Fibroblast of lung (primary cell): Measurements from ENCODE around the gene TIAM2. TPM values are rescaled to one million over a fixed set of nuclear protein-coding genes. Genes with fewer than 3 reads are reported as not detected.

Experiments used
- DNase-seq, 2 donors: peaks; one replicate each; pipeline versions ENCODE4 v3.0.0 to v3.0.0-alpha.2; 2010; ENCODE audit warnings: low read depth in 2 of 2
- H2AFZ ChIP-seq: 2 replicates; pipeline ENCODE4 v1.5.1; 2012; ENCODE audit warnings: low read length, control low read depth, inconsistent platforms
- H3K27ac ChIP-seq: 2 replicates; pipeline ENCODE4 v1.5.1; 2011; ENCODE audit warnings: low read length, control low read depth; ENCODE audit not compliant: insufficient read depth
- H3K27me3 ChIP-seq: 2 replicates; pipeline ENCODE4 v1.5.1; 2011; ENCODE audit warnings: mild to moderate bottlenecking, low read length; ENCODE audit not compliant: control insufficient read depth, insufficient read depth
- H3K36me3 ChIP-seq: 2 replicates; pipeline ENCODE4 v1.5.1; 2011; ENCODE audit warnings: low read length; ENCODE audit not compliant: control insufficient read depth, insufficient read depth
- H3K4me1 ChIP-seq: 2 replicates; pipeline ENCODE4 v1.5.1; 2011; ENCODE audit warnings: low read length; ENCODE audit not compliant: control insufficient read depth, insufficient read depth; ENCODE audit errors: extremely low read depth
- H3K4me2 ChIP-seq: 2 replicates; pipeline ENCODE4 v1.5.1; 2011; ENCODE audit warnings: low read length, control low read depth; ENCODE audit not compliant: insufficient read depth; ENCODE audit errors: extremely low read depth
- H3K4me3 ChIP-seq, 4 experiments: fragments of 200-600 bp in 1 of 4; sonication (generic) in 1 of 4; replicated peaks in 1 of 4; 2 replicates each; pipeline ENCODE4 v1.5.1; 2011 to 2016; ENCODE audit warnings: low read length in 4 of 4, low read depth in 3 of 4, mild to moderate bottlenecking in 3 of 4, control low read depth in 2 of 4, inconsistent platforms in 1 of 4, mixed read lengths in 1 of 4; ENCODE audit not compliant: insufficient read depth in 1 of 4; ENCODE audit errors: control extremely low read depth in 1 of 4
- H3K79me2 ChIP-seq: 2 replicates; pipeline ENCODE4 v1.5.1; 2012; ENCODE audit warnings: mild to moderate bottlenecking, low read length, inconsistent platforms; ENCODE audit not compliant: control insufficient read depth, insufficient read depth
- H3K9ac ChIP-seq: 2 replicates; pipeline ENCODE4 v1.5.1; 2011; ENCODE audit warnings: mild to moderate bottlenecking, low read length, control low read depth; ENCODE audit not compliant: insufficient read depth
- H3K9me3 ChIP-seq: 2 replicates; pipeline ENCODE4 v1.5.1; 2012; ENCODE audit warnings: low read depth, low read length; ENCODE audit not compliant: control insufficient read depth, insufficient read depth
- H4K20me1 ChIP-seq: 2 replicates; pipeline ENCODE4 v1.5.1; 2011; ENCODE audit warnings: low read length; ENCODE audit not compliant: control insufficient read depth, insufficient read depth; ENCODE audit errors: extremely low read depth
- CTCF ChIP-seq, 2 donors: IDR thresholded peaks in 1 of 2; conservative IDR thresholded peaks in 1 of 2; 1 replicate in 1 of 2; 2 replicates in 1 of 2; pipeline ENCODE4 v1.5.1; 2011 to 2012; ENCODE audit warnings: low read length in 2 of 2, control low read depth in 1 of 2, inconsistent platforms in 1 of 2, low read depth in 1 of 2, mild to moderate bottlenecking in 1 of 2
- EZH2 ChIP-seq: IDR thresholded peaks from 2 replicates; pipeline ENCODE4 v1.5.1; 2012; ENCODE audit warnings: low read length, control low read depth, mild to moderate bottlenecking; ENCODE audit errors: missing control alignments
- polyA plus RNA-seq, 2 donors: library from polyadenylated mRNA; depleted of rRNA in 1 of 2; stranded (reverse) in 1 of 2; unstranded in 1 of 2; fragments of >200 nt; gene quantifications; 2 replicates each; pipeline ENCODE4 v1.2.1, GENCODE V29; 2011 to 2012; ENCODE audit warnings: missing spikeins in 1 of 2
- total RNA-seq: library from RNA; depleted of rRNA; stranded (reverse); fragments of >200 nt; gene quantifications from 2 replicates; pipeline ENCODE4 v1.2.1, GENCODE V29; 2014

The TIAM2 gene
- total and polyA plus RNA-seq, 2 donors (not counting 1 experiment from before 2014, with no cell fraction given): 6.2 to 11.2 TPM

GRCh38 chr6:155165029-155165710 is 170.1 kb downstream of the TIAM2 start:
- TF ChIP-seq CTCF (conservative IDR thresholded peaks at IDR 0.05 in 1 of 2, IDR thresholded peaks at IDR 0.05 in 1 of 2; ENCODE audit: low read depth in 1 of 2, low read length in 2 of 2) (no peak), EZH2 (no peak)
- Histone ChIP-seq H3K4me1 (no peaks in the 10 kb centered on the region), H2AFZ (no peak overlapping the region)

GRCh38 chr6:155170519-155170918 is 175.4 kb downstream of the TIAM2 start:
- H3K9ac ChIP-seq: no peak overlapping the region
- H3K79me2 ChIP-seq: no peaks in the 10 kb centered on the region
- no peaks in the 10 kb centered on the region for H3K27me3 ChIP-seq
- no peaks in the 10 kb centered on the region for H3K36me3 ChIP-seq
- H3K4me2 ChIP-seq: no peak overlapping the region
- H4K20me1 ChIP-seq: no peaks in the 10 kb centered on the region
- H3K27ac ChIP-seq: no peak overlapping the region
- no peak overlapping the region for H2AFZ ChIP-seq
- no peaks in the 10 kb centered on the region for H3K9me3 ChIP-seq
- peaks cover 4% of the 10 kb centered on the region for H3K4me1 ChIP-seq
- no peak for DNase-seq
- H3K4me3 ChIP-seq: no peak overlapping the region
- no peak for TF ChIP-seq CTCF (conservative IDR thresholded peaks at IDR 0.05 in 1 of 2, IDR thresholded peaks at IDR 0.05 in 1 of 2; ENCODE audit: low read depth in 1 of 2, low read length in 2 of 2)
- TF ChIP-seq EZH2: no peak

More at GRCh38 chr6:155165029-155165710, 170.1 kb downstream of the TIAM2 start:
- Histone ChIP-seq H4K20me1 (no peaks in the 10 kb centered on the region), H3K9ac (no peak overlapping the region), H3K4me3 (no peak overlapping the region), H3K27me3 (no peaks in the 10 kb centered on the region), H3K36me3 (no peaks in the 10 kb centered on the region), H3K9me3 (no peaks in the 10 kb centered on the region), H3K4me2 (no peak overlapping the region), H3K79me2 (no peaks in the 10 kb centered on the region), H3K27ac (no peak overlapping the region)
- DNase-seq: no peak

- H4K20me1 ChIP-seq: no peaks in the 10 kb centered on the region
- H3K27ac ChIP-seq: peak overlapping the region; percentile 73
- no peak overlapping the region for H2AFZ ChIP-seq
- no peaks in the 10 kb centered on the region for H3K79me2 ChIP-seq
- TF ChIP-seq CTCF (conservative IDR thresholded peaks at IDR 0.05 in 1 of 2, IDR thresholded peaks at IDR 0.05 in 1 of 2; ENCODE audit: low read depth in 1 of 2, low read length in 2 of 2) (no peak), EZH2 (no peak)
- no peaks in the 10 kb centered on the region for H3K36me3 ChIP-seq
- H3K4me2 ChIP-seq: peak overlapping the region; percentile 80
- no peaks in the 10 kb centered on the region for H3K9me3 ChIP-seq
- peaks cover 4% of the 10 kb centered on the region for H3K4me1 ChIP-seq
- H3K27me3 ChIP-seq: no peaks in the 10 kb centered on the region
- no peak overlapping the region for H3K9ac ChIP-seq
- H3K4me3 ChIP-seq: peak overlapping the region; percentile 3 to 22 (median 16)
- peak; percentile 91 to 95 for DNase-seq
Observed at GRCh38 chr6:155171109-155171746, 176.1 kb downstream of the TIAM2 start.
